Brain pericyte (primary cell): ENCODE results near the gene WDR64.

Experiments used
- DNase-seq: peaks from one replicate; pipeline ENCODE4 v3.0.0-alpha.2; 2012; ENCODE audit warnings: low read depth, low spot score

The WDR64 gene

GRCh38 chr1:241736387-241736786, 84.3 kb downstream of the WDR64 start:
- no peak for DNase-seq

DNA sequence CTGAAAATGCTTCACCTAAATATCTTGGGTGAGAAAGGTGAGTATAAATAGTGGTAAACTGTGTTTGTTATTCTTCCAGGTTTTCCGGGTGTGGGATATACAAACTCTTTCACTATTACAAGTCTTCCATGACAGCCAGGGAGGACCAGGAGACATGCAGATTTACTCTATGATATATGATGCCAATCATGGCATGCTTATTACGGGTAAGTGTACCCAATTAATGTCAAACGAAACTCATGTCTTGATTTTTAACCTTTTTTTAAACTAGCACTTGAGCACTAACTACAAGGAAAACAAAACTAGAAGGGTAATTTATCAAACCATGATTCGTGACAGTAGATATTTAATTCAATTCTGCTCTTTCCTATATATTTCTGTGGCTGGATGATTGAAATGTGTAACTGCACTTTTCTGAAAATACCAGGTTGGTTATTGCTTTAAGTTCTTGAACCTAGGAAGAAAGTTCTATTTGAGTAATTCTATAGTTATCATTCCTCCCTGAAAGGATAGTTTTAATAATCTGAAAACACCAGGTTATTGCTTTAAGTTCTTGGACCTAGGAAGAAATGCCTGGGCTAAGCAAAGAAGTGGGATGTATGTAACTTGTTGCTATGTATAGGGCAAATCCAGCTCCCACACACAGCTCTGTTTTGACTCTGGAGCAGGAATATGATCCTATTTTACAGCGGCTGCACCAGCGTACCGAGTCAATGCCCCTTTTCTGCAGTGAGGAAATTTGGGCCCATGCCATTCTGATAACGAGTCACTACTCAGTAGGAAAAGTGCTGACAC, 86.4 kb downstream of the WDR64 start:
- no peak for DNase-seq

DNA sequence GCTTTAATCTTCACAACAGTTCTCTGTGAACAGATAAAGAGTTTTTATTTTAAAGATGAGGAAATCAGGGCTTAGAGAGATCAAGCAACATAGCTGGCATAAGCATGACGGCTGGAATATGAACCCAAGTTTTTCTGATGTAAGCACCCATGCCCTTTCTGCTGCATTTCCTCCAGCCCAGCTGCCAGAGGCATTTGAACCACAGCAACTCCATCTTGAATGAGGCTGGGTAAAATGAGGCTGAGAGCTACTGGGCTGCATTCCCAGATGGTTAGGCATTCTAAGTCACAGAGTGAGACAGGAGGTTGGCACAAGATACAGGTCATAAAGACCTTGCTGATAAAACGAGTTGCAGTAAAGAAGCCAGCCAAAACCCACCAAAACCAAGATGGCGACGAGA, 90.0 kb downstream of the WDR64 start:
- no peak for DNase-seq

DNA sequence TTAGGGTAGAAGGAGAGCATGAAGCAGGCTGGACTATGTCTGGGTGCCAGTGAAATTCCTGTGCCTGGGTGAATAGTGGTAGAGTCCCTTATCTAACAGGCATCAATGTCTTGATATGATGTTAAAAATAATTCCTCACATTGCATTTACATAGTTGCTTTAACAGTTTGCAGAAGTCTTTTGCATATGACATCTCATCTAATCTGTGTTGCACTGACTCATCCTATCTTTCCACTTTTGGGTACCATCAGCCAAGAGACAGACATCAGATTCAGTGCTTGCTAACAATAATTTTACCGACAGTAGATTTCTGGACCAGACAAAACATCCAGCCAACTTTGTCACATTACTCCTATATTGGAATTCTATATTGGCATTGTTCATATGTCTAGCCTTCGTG, 92.5 kb downstream of the WDR64 start:
- DNase-seq: no peak

DNA sequence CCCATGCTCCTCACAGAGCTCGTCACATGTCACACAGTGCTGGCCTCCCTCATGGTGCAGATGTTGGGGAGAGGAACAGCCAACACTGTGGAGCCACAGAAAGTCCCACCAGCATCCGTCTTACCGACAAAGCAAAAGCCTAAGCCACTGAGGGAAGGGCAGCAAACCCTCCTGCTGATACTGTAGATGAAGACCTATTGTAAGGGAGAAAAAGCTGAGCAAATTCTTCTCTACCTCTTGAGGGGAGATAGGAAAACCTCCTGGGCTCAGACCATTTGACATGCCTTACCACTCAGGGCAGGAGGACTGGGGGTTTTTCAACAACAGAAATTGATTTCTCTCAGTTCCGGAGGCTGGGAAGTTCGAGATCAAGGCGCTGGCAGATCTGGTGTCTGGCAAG, 95.9 kb downstream of the WDR64 start:
- DNase-seq: no peak

GRCh38 chr1:241749041-241749944, 97.2 kb downstream of the WDR64 start:
- no peak for DNase-seq

GRCh38 chr1:241749945-241750695, 98.0 kb downstream of the WDR64 start:
- no peak for DNase-seq

DNA sequence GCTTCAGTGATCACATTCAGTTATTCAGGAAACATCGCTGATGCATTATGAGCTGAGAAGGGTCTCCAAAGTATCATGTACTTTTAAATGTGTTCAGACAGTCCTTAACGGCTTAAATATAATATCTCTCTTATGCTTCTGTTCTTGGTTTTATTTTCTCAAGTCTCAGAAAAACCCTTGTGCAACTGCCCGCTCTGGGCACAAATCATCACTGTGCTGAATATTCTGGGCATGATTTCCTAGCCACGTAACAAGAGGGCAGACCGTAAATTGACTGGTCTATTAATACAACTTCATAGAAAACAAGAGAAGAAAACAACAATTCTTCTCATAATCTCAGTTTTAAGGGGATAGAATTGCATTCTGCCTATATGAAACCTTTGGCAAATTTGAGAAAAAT, 99.4 kb downstream of the WDR64 start:
- DNase-seq: no peak

DNA sequence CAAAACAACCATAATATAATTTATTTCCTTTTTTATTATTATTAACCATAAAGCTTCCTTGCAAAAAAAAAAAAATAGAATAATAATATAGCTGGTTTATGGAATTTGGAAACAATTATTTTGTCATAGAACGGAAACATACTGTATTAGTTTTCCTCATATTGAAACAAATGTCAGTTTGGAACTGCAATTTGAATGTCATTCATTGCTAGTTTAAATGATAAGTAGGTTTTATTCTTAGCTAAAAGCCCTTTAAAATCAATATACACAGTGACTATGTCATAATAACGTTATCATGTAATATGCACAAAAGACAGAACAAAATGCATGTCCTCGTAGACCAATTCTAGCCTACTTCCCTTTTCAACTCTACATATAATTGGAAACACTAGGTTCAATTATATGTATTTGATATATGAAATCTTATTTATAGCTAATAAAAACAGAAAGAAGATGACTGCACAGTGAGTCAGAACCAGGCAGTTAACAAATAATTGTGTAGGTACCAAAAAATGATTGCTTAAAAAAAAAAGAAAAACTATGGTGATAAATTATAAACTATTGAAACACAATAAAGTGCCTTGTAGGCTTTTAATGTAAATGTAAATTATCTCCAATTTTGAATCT, 110.7 kb downstream of the WDR64 start:
- no peak for DNase-seq

GRCh38 chr1:241765390-241765789, 113.3 kb downstream of the WDR64 start:
- no peak for DNase-seq

GRCh38 chr1:241767737-241768136, 115.7 kb downstream of the WDR64 start:
- DNase-seq: no peak

GRCh38 chr1:241770115-241770514, 118.0 kb downstream of the WDR64 start:
- DNase-seq: no peak

- DNase-seq: no peak
Observed at GRCh38 chr1:241771117-241771516, 119.0 kb downstream of the WDR64 start.

DNA sequence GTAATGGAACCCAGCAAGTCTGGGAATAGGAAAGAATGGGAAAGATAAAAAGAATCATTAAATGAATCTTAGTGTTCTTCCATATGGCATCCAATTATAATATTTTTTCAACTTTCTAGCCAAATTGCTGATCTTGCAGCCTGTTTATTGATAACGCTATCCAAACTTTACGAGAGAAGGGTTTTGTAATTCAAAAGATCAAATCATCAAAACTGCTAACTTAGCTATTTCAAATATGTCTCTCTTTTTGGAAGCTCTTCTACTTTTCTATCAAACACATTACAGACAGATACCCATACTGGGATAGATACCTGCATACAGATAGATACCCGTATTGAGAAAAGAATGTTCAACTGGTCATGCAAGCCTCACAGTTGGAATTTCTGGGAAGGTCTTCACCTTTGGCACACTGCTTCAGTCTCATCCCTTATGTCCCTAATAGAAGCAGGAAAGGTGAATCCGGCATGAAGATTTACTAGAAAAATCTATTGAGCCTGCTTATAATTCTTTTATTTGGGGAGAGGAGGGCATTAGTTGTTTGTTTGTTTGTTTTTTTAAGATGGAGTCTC, 120.9 kb downstream of the WDR64 start:
- DNase-seq: no peak

GRCh38 chr1:241773991-241774390, 121.9 kb downstream of the WDR64 start:
- DNase-seq: no peak

DNA sequence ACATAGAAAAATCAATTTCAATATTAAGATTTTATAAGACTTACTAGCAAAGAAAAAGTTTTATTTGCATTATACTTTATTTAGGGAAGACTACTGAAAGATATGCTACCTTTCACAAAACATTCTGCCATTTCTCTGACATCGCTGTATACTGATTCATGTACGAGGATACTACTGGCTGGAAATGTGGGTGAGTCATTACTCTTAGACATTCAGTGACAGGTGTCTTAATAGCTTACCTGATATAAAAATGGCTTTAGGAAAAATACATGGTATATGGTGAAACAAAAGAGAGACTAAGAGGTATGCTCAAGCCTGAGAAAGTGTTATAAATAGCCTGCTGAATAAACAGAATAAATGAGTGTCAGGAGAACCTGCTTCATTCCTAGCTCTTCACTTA, 122.9 kb downstream of the WDR64 start:
- no peak for DNase-seq

GRCh38 chr1:241776911-241777310, 124.8 kb downstream of the WDR64 start:
- DNase-seq: no peak

DNA sequence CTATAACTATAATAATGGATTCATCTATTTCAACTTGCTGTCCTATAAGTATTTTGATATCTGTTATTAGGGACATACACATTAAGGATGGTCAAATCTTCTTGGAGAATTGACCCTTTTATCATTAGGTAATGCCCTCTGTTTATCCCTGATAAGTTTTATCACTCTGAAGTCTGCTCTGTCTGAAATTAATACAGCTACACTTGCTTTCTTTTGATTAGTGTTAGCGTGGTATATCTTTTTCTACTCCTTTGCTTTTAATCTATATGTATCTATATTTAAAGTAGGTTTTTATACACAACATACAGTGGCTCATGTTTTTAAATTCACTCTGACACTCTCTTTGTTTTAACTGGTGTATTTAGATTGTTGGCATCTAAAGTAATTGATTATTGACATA, 126.0 kb downstream of the WDR64 start:
- DNase-seq: no peak

GRCh38 chr1:241779897-241780296, 127.8 kb downstream of the WDR64 start:
- DNase-seq: no peak

GRCh38 chr1:241782396-241782795, 130.3 kb downstream of the WDR64 start:
- DNase-seq: no peak

DNA sequence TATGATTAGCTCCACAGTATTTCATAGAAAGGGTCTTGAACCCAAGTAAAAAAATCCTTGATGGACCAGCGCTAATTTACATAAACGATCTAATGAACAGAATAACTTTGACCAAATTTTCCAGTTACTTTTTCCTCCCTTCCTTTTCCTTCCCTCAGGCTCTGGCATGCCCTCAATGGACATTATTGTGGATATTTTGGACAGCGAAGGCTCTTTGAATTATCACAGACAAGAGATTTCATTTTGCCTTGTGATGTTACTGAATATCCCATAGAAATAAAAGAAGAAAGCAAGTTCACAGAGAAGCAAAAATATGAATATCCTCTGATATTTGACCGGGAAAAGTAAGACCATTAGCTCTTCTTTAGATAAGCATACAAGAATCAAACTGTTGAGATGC, 135.6 kb downstream of the WDR64 start:
- DNase-seq: no peak
